ENCODE measurements around the gene MAP2K4. TPM values are rescaled to one million over a fixed set of nuclear protein-coding genes. Genes with fewer than 3 reads are reported as not detected.

MAP2K4 gene
- total and polyA plus RNA-seq, 2 of the 8 experiments (the other 6 are each of a cell fraction or from before 2014, with no cell fraction given): 14.2 to 37.3 TPM

DNA sequence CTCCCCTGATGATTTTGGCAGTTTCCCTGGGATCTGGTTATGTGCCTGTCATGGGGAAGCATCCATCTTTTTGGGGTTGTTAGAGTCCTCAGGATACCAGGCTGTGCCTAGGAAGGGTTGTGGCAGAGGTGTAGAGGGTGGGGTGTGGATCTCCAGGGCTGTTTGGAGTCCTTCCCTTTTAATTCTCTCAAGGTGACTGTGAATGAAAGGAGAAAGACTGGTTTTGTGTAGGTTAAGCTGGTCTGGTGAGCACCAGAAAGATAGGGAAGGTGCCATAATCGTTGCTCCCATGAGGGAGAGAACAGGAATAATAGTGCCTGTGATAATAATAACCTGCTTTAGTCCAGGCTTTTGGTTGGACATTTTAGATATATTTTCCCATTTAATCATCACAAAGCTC is 7.0 kb downstream of the MAP2K4 start (continued):
- TF ChIP-seq, protein P1, sequence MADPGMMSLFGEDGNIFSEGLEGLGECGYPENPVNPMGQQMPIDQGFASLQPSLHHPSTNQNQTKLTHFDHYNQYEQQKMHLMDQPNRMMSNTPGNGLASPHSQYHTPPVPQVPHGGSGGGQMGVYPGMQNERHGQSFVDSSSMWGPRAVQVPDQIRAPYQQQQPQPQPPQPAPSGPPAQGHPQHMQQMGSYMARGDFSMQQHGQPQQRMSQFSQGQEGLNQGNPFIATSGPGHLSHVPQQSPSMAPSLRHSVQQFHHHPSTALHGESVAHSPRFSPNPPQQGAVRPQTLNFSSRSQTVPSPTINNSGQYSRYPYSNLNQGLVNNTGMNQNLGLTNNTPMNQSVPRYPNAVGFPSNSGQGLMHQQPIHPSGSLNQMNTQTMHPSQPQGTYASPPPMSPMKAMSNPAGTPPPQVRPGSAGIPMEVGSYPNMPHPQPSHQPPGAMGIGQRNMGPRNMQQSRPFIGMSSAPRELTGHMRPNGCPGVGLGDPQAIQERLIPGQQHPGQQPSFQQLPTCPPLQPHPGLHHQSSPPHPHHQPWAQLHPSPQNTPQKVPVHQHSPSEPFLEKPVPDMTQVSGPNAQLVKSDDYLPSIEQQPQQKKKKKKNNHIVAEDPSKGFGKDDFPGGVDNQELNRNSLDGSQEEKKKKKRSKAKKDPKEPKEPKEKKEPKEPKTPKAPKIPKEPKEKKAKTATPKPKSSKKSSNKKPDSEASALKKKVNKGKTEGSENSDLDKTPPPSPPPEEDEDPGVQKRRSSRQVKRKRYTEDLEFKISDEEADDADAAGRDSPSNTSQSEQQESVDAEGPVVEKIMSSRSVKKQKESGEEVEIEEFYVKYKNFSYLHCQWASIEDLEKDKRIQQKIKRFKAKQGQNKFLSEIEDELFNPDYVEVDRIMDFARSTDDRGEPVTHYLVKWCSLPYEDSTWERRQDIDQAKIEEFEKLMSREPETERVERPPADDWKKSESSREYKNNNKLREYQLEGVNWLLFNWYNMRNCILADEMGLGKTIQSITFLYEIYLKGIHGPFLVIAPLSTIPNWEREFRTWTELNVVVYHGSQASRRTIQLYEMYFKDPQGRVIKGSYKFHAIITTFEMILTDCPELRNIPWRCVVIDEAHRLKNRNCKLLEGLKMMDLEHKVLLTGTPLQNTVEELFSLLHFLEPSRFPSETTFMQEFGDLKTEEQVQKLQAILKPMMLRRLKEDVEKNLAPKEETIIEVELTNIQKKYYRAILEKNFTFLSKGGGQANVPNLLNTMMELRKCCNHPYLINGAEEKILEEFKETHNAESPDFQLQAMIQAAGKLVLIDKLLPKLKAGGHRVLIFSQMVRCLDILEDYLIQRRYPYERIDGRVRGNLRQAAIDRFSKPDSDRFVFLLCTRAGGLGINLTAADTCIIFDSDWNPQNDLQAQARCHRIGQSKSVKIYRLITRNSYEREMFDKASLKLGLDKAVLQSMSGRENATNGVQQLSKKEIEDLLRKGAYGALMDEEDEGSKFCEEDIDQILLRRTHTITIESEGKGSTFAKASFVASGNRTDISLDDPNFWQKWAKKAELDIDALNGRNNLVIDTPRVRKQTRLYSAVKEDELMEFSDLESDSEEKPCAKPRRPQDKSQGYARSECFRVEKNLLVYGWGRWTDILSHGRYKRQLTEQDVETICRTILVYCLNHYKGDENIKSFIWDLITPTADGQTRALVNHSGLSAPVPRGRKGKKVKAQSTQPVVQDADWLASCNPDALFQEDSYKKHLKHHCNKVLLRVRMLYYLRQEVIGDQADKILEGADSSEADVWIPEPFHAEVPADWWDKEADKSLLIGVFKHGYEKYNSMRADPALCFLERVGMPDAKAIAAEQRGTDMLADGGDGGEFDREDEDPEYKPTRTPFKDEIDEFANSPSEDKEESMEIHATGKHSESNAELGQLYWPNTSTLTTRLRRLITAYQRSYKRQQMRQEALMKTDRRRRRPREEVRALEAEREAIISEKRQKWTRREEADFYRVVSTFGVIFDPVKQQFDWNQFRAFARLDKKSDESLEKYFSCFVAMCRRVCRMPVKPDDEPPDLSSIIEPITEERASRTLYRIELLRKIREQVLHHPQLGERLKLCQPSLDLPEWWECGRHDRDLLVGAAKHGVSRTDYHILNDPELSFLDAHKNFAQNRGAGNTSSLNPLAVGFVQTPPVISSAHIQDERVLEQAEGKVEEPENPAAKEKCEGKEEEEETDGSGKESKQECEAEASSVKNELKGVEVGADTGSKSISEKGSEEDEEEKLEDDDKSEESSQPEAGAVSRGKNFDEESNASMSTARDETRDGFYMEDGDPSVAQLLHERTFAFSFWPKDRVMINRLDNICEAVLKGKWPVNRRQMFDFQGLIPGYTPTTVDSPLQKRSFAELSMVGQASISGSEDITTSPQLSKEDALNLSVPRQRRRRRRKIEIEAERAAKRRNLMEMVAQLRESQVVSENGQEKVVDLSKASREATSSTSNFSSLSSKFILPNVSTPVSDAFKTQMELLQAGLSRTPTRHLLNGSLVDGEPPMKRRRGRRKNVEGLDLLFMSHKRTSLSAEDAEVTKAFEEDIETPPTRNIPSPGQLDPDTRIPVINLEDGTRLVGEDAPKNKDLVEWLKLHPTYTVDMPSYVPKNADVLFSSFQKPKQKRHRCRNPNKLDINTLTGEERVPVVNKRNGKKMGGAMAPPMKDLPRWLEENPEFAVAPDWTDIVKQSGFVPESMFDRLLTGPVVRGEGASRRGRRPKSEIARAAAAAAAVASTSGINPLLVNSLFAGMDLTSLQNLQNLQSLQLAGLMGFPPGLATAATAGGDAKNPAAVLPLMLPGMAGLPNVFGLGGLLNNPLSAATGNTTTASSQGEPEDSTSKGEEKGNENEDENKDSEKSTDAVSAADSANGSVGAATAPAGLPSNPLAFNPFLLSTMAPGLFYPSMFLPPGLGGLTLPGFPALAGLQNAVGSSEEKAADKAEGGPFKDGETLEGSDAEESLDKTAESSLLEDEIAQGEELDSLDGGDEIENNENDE (IDR thresholded peaks at IDR 0.05; ENCODE audit: insufficient replicate concordance, low read length): no peak
